GM12873 (cell line): Measurements from ENCODE around the gene DISC1.

Source experiments
- TF ChIP-seq, protein P1 (sequence below): IDR thresholded peaks from 2 replicates; pipeline ENCODE4 v1.5.1; 2012; ENCODE audit warnings: low read depth, mild to moderate bottlenecking, moderate library complexity, low read length, control low read depth; ENCODE audit not compliant: insufficient read depth; ENCODE audit errors: missing control alignments

DISC1 gene

DNA sequence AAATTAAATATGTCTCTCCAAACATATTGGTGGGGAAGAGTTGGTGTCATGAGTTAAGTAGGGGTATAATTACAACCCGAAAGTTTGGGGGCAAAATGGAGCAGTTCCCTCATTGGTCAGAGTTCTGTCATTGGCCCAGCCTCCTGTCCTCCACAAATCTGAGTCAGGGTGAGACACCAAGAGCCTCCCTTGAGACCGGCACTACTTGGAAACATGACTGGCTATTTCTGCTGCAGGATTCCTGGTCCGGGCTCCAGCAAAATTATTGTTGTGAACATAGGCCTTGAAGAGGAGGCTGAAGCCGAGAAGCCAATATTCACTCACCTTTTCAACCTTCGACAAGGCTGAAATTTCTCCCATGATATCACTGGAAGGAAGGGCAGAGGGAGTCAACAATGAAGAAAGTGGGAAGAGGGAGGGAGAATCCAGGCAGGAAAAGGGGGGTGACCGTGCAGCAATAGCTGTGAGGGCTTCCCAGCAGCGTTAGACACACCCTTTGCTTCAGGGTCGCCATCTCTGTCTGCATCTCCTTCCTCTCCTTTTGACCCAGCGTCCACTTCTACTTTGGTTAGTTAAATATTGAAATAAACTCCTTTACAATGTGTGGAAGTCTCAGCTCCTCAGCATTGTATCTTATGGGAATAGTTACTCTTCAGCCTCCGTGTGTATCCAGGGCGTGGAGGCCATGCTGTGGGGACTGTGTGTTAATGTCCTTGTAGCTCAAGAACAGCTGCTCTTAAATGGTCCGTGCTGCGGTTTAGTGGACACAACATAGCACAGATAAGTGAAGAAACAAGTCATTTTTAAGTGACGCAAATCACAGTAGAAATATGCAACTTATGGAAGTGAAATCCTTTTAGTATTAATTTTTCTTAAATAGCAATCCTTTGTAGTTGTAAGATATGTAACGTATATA, 307.4 kb downstream of the DISC1 start:
- TF ChIP-seq, protein P1, sequence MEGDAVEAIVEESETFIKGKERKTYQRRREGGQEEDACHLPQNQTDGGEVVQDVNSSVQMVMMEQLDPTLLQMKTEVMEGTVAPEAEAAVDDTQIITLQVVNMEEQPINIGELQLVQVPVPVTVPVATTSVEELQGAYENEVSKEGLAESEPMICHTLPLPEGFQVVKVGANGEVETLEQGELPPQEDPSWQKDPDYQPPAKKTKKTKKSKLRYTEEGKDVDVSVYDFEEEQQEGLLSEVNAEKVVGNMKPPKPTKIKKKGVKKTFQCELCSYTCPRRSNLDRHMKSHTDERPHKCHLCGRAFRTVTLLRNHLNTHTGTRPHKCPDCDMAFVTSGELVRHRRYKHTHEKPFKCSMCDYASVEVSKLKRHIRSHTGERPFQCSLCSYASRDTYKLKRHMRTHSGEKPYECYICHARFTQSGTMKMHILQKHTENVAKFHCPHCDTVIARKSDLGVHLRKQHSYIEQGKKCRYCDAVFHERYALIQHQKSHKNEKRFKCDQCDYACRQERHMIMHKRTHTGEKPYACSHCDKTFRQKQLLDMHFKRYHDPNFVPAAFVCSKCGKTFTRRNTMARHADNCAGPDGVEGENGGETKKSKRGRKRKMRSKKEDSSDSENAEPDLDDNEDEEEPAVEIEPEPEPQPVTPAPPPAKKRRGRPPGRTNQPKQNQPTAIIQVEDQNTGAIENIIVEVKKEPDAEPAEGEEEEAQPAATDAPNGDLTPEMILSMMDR: no peak

DNA sequence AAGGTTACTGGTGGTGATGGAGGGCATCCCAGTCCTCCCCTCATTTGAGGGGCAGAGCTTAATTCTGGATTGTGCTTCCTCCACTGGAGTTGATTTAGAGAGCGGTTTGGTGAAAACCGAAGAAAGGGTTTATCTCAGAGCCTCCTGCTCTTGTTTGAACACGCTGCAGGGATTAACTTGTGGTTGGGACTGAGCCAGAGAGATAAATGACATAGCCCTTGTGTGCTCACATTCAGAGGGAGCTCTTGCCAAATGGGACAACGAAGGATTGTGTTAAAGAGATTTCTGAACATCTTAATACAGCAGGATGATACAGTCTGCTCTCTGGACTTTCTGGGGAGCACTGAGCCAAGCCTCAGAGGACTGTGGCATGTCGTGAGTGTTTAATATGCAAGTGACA, 308.2 kb downstream of the DISC1 start:
- TF ChIP-seq, protein P1: no peak

DNA sequence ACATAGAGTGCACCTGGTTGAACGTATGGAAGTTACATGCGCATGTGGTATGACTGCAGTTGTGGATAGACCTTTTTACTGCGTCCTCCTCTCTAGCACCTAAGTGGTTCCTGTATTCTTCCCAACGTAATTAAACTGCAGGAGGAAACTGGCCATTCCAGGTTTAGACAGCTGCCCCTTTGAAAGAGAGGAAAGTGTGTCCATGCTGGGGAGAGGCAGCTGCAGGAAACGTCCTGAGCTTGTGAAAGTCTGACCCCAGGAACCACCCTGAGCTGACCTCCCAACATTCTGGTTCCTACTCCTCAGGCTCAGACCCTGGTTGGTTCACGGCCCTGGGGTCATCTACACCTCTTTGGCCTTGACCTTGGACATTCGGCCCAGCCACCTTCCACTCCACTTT, 309.3 kb downstream of the DISC1 start:
- TF ChIP-seq, protein P1: no peak

DNA sequence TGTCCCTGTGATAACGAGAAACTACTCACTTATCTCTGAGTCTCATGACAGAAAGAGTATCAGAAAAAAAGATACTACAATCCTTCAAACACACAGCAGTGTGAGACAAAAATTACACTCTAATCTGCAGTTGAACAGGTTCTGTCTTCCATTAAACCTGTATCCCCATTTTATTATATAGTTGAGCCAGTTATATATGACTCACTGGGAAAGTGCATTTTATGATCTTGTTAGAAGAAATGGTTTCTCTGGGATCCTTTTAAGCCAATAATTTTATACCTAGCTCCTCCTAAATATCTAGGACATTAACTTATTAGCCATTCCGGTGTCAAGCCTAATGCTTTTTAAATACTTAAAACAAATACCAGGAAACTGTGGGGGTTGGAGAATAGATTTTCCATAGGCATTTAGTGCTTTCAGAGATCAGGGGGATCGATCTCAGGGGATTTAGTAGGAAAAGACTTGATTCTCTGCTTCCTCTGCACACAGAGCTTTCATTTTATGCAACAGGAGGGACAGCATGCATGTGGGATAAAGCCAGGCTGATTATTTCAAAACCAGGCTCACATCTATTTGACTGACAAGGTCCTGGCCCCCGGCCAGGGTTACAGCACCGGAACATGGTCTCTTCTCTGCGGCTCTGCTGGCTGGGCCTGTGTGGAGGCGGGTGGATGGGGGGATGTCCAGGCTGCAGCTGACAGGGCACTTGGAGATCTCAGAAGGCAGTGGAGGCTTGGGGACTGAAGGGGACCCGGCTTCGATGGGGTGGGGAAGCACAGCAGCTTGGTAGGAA, 310.6 kb downstream of the DISC1 start:
- TF ChIP-seq, protein P1: no peak

DNA sequence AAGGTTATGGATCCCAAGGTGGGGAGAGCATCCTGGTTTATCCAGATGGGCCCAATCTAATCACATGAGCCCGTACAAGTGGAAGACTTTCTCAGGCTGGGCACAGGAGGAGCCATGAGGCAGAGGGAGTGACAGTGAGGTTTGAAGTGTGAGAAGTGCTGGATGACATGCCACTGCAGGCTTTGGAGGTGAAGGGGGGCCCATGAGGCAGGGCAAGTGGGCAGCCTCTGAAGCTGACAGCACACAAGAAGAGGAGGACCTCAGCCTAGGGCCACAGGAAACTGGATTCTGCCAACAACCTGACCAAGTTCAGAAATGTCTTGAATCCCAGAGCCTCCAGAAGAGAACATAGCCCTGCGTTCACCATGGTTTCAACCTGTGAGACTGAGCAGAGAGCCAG, 311.6 kb downstream of the DISC1 start:
- TF ChIP-seq, protein P1: no peak

DNA sequence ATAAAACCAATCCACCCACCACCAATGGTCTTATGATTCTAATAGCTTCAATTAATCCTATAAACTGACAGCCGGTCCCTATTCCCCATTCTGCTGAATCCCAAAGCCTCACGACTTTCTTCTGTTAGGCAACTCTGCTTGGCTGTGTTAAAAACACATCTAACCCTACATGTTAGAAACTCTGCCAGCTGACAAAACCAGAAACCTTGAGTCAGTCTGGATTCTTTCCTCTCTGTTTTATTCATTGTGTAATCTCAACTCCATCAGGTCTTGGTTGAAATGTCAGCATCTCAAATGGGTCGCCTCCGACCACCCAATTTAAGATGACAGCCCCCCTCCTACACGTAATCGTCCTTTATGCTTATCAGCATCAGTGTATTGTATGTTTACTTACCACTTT, 312.1 kb downstream of the DISC1 start:
- TF ChIP-seq, protein P1: no peak

DNA sequence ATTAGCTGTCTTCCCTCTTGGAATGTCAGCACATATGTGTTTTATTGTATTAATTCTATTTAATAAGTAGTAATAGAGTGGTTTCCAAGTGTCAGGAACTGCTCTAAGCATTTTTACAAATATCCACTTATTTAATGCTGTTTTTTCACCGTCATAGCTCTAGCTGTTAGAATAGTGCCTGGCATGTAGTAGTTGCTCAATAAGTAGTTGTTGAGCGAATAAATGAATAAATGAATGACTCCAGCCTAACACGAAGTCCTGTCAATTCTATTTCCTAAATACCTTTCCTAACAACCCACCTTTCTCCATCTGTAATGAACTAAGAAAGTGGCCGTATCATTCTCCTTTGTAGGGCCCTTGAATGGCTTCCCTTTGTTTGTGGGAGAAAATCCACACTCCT, 312.5 kb downstream of the DISC1 start:
- TF ChIP-seq, protein P1: no peak
